HG02798 (cell line): Measurements from ENCODE around the gene OR4B1.
"Not testable (repeated sequence)": the region's sequence is repeated elsewhere in the genome, so short reads cannot be mapped to it uniquely, and the experiment has no call there.

Source experiments
- ATAC-seq: cut with Tn5 transposase; IDR thresholded peaks from one replicate; pipeline ENCODE4 v1.9.1; 2021; ENCODE audit warnings: mild to moderate bottlenecking; ENCODE audit not compliant: unreplicated experiment, poor library complexity

The OR4B1 gene

GRCh38 chr11:48216510-48216909 is at the start of gene OR4B1:
Gene OR4B1 (plus strand): TSS chr11:48216810. CDS start chr11:48216810, 0 bp downstream.
- ATAC-seq, result no peak

DNA sequence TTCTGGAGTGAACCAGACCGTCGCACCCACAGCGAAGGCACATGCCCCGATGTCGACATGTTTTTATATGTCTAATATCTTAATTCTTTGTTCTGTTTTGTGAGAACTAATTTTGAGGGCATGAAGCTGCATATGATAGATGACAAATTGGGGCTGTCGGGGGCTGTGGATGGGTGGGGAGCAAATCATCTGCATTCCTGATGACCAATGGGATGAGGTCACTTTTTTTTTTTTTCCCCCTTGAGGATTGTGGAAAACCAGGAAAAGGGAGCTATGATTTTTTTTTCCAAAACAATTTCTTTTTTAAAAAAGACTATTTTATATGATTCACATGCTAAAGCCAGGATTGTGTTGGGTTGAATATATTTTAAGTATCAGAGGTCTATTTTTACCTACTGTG is 49.2 kb upstream of the OR4B1 start:
- ATAC-seq, result no peak

- no peak for ATAC-seq
Measured at GRCh38 chr11:48168815-48169214, 47.8 kb upstream of the OR4B1 start.

DNA sequence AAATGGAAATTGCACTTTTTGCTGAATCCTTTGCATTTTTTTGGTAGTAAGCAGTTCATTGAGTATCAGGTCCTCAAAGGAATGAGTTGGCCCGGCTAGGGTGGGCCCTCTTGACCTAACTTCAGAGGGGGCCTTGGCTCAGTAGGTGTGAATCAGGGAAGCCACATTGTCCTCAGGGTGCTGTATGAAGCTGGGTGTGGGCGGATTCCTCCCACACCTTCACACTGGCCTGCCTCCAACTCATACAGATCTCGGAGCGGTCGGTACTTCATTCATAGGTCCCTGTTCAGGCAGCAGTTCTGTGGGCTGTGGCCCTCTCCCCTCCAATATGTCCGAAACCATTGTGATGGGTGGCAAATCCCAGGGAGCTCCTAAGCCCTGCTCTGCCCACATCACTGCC is 47.4 kb upstream of the OR4B1 start:
- ATAC-seq, result no peak

- no peak for ATAC-seq
Measured at GRCh38 chr11:48169717-48170116, 46.9 kb upstream of the OR4B1 start.

GRCh38 chr11:48170241-48171233 is 46.1 kb upstream of the OR4B1 start:
- no peak for ATAC-seq

- peak; percentile 83 for ATAC-seq
Measured at GRCh38 chr11:48172818-48173609, 43.6 kb upstream of the OR4B1 start.

DNA sequence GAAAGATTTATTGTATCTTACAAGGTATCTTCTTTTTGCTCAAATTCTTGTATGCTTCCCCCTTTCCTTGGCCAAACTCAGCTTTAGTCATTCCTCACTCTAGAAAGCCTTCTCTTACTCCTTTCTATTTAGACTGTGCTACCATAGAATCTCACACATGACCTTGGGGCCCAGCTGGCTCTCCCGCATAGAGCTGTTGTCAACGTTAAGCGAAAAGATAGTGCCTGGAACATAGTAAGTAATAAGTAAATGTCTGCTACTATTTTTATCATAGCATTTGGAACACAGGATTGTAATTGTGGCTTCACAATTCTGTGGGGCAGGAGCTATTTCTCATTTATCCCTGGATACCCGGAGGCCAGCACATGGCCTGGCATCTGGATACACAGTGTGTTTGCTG is 38.9 kb upstream of the OR4B1 start:
- no peak for ATAC-seq

- ATAC-seq, result no peak
Measured at GRCh38 chr11:48180627-48181026, 36.0 kb upstream of the OR4B1 start.

- no peak for ATAC-seq
Measured at GRCh38 chr11:48182860-48183526, 33.6 kb upstream of the OR4B1 start.

DNA sequence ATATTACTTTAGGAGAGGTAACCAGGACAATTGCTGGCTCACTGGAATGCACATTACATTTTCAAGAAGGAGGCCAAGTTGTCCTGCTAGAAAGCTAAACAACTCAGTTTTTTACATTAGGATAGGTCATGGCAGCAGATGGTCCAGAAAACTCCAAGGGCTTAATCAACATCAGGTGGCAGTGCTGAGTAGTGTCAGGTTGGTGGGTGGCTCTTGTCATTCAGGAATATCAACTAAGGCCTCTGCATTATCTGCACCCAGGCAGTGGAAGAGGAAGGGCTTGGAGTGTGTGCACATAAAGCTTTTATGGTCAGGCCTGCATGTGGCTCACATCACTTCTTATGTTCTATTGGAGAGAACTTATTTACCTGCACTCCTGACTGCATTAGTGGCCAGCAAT is 32.2 kb upstream of the OR4B1 start:
- no peak for ATAC-seq

- not testable (repeated sequence) for ATAC-seq
Measured at GRCh38 chr11:48190906-48191654, 25.5 kb upstream of the OR4B1 start.

DNA sequence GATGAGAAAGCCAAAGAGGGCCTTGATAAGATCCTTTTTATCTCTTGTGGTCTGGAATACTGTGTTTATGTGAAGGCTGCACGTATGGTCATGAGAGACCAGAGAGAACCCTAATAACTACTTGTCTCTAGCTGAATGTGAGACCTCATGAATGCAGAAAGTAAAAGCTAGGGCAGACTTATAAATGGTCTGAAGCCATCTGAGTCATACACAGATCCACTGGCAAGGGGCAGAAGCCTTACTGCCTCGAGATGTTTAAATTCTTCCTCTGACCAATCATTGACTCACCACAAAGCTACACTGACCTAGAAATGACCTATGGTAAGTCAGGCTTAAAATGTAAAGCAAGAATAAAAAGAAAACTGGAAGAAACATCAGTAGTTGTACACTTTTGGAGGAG is 22.7 kb upstream of the OR4B1 start:
- ATAC-seq, result no peak

GRCh38 chr11:48207881-48208280 is 8.7 kb upstream of the OR4B1 start:
- ATAC-seq, result no peak

DNA sequence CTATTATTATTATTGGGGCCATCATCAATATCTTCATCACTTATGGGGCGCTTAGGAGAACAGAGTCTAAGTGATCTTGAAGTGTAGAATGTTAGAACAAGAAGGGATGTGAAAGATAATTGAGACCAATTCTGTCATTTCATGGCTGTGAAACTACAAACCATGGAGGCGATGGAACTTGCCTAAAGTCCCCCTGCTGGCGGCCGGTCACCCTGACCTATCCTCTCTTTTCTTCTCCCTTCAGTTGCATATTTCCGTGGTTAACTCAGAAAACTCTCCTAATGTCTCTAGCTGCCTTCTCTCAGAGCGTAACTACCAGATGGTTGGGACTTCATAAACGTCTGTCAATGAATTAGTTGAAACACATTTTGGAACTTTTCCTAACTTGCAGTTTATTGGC is 6.6 kb upstream of the OR4B1 start:
- ATAC-seq, result no peak

DNA sequence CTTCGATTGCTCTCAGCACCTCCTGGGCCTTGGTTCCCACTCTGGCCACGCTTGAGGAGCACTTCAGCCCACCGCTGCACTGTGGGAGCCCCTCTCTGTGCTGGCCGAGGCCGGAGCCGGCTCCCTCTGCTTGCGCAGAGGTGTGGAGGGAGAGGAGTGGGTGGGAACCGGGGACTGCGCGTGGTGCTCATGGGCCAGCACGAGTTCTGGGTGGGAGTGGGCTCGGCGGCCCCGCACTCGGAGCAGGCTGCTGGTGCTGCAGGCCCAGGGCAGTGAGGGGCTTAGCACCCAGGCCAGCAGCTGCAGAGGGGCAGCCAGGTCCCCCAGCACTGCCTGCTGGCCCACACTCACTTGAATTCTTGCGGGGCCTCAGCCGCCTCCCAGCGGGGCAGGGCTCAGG is 12.2 kb downstream of the OR4B1 start:
- no peak for ATAC-seq

- ATAC-seq, result not testable (repeated sequence)
Measured at GRCh38 chr11:48230057-48230456, 13.4 kb downstream of the OR4B1 start.

GRCh38 chr11:48237727-48238126 is 21.1 kb downstream of the OR4B1 start:
- ATAC-seq, result no peak

- ATAC-seq, result no peak
Measured at GRCh38 chr11:48242501-48242900, 25.9 kb downstream of the OR4B1 start.

GRCh38 chr11:48244804-48245203 is 28.2 kb downstream of the OR4B1 start, which contains the start of gene OR4X2:
Gene OR4X2 (plus strand): TSS chr11:48245104. CDS start chr11:48245104, 0 bp downstream.
- no peak for ATAC-seq
